NCI-H1417 treated with DMSO at 0.1 percent for 48 hours (cell line): ENCODE results near the gene FBXW10B.
"Not testable (repeated sequence)": the region's sequence is repeated elsewhere in the genome, so short reads cannot be mapped to it uniquely, and the experiment has no call there.

ENCODE experiments used
- DNase-seq: peaks from one replicate; lab custom pipeline; 2025; lab: John Stamatoyannopoulos, UW

Gene FBXW10B, protein sequence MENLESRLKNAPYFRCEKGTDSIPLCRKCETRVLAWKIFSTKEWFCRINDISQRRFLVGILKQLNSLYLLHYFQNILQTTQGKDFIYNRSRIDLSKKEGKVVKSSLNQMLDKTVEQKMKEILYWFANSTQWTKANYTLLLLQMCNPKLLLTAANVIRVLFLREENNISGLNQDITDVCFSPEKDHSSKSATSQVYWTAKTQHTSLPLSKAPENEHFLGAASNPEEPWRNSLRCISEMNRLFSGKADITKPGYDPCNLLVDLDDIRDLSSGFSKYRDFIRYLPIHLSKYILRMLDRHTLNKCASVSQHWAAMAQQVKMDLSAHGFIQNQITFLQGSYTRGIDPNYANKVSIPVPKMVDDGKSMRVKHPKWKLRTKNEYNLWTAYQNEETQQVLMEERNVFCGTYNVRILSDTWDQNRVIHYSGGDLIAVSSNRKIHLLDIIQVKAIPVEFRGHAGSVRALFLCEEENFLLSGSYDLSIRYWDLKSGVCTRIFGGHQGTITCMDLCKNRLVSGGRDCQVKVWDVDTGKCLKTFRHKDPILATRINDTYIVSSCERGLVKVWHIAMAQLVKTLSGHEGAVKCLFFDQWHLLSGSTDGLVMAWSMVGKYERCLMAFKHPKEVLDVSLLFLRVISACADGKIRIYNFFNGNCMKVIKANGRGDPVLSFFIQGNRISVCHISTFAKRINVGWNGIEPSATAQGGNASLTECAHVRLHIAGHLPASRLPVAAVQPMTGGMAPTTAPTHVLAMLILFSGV

GRCh38 chr17:15619331-15620058, at the start of gene FBXW10B:
Gene FBXW10B, minus strand, starts transcription at chr17:15619704. Its CDS starts 192 bp downstream, at chr17:15619512.
- not testable (repeated sequence) for DNase-seq

GRCh38 chr17:15663691-15664090, 44.2 kb upstream of the FBXW10B start:
- no peak for DNase-seq

DNA sequence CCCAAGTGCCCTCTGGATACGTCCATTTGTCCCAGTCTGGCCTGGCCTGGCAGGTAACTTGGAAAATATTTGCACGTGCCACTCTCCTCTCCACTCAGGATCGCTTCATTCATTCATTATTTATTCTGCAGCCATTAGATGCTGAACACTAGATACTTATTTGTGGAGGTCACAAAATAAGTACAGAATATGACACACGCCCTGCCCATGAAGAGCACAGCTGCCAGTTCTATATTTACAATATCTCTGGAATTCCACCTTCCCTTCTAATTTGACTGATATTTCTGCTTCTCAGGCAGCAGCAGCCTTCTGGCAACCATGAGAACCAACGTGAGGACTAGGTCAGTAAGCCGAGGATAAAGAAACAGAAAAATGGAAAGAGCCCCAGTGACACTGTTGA, 43.7 kb upstream of the FBXW10B start:
- no peak for DNase-seq

DNA sequence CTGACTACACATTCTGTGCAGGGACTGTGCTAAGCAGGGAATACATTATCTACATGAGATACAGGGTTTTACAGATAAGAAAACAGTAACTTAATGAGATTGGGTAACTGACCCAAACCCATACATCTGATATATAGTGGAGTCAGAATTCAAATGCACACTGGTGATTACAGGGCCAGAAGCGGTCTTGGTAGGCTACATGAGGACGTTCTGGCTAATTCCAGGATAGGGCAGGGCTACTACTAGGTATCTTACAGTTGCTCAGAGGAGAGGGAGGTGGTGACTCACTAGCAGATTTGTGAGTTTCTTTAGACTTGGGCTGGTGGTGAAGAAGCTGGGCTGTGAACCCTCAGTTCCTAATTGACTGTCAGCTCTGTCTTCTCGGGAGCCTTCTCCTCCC, 43.2 kb upstream of the FBXW10B start:
- DNase-seq = no peak

GRCh38 chr17:15660077-15660476, 40.6 kb upstream of the FBXW10B start:
- no peak for DNase-seq

GRCh38 chr17:15659663-15660062, 40.2 kb upstream of the FBXW10B start:
- no peak for DNase-seq

DNA sequence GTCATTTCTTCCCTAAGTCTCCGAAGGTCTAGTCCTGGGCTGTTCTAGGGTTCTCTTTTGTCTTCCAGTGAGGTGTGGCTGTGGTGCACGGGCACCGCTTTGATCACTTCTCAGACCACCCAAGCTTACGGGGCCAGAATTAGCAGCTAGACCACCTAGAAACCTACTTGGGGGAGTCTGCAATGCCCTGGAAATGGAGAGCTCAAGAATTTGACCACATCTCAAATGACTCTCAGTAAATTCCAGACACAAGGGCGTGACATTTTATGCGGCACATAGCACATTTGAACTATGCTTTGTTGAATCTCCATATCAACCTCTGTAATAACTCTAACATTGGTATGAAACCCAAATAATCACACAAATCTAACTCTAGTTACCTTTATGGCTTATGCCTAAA, 39.7 kb upstream of the FBXW10B start:
- DNase-seq = no peak

GRCh38 chr17:15658296-15658695, 38.8 kb upstream of the FBXW10B start:
- no peak for DNase-seq

DNA sequence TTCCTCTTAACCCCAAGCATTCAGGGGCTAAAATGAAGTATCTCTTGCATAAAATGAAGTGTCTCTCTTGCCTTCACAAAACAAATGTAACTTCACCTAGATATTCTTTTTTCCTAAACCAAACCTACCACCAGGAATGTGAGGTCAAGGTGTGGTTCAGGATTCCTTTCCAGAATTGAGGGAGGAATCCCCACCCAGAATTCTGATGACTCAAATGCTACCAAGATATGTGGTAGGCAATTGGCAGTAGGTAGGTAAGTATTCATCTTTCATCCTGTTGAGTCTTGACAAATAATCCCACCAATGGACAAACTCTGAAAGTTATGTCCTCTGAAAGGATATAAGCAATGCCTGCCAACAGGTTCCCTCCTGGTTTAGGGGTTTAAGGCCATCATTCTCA, 38.4 kb upstream of the FBXW10B start:
- no peak for DNase-seq

- no peak for DNase-seq
These were observed 35.5 kb upstream of the FBXW10B start for GRCh38 chr17:15654886-15655561.

GRCh38 chr17:15654401-15654800, 34.9 kb upstream of the FBXW10B start:
- DNase-seq = not testable (repeated sequence)

DNA sequence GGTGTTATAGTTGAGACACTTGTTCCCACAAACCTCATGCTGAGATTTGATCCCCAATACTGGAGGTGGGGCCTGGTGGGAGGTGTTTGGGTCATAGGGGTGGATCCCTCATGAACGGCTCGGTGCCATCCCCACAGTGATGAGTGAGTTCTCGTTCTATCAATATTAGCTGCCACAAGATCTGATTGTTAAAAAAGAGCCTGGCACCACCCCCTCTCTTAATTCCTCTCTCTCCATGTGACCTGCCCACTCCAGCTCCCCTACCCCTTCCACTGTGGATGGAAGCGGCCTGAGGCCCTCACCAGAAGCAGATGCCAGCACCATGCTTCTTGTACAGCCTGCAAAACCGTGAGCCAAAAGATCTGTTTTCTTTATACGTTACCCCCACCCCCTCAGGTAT, 33.5 kb upstream of the FBXW10B start:
- DNase-seq = no peak

GRCh38 chr17:15651583-15652110, 32.1 kb upstream of the FBXW10B start:
- no peak for DNase-seq

DNA sequence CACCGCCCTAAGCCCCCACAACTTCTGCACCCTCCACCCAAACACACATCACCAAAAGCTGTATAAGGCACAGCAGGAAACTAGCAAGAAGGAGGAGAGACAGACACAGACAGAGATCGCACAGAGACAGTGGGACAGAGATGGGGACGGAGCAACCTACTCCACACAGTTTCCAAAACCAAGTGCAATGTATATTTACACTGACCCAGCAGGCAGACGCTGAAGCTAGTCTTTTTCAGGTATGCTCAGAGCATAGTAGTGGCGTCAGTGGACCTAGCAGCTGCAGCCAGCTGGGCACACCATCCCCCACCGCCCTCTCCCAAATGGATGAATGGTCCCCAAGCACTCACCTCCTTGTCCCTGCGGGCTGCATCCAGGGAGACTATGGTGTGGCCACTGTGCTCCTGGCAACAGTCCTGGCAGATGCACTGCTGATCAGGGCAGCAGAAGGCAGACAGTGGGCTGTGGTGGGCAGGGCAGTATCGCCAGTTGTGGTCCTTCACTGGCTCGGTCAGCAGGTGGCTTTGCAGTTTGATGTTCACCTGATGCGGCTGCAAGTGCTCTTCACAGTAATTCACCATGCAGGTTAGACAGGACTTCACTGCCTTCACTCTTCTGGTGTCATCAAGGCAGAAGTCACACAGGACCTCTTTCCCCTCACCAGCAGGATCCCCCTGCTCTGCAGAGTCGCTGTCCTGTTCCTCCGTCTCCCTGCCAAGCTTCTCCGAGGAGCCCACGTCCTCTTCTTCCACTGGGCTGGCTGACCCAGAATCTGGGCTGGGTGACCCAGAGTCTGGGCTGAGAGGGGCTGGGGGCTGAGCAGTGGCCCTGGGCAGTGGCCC, 31.5 kb upstream of the FBXW10B start:
- DNase-seq = no peak

GRCh38 chr17:15649861-15650421, 30.4 kb upstream of the FBXW10B start:
- no peak for DNase-seq

DNA sequence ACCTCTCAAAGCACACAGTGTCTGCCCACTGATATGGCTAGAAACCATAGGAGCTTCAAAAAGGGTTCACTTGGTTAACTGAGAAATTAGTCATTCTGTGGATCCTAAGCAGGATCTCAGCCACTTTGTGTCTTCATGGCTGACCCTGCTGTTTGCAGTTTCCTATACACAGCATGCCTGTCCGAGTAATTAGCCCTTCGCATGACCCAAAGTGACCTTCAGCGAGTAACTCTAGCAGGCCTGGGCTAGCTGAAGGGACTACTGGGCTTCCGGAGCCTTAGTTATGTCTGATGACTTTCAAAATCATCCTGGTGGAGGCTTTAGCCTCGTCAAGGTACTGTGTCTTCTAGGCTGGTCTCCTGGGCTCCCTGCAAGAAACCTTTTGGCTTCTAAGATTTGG, 28.9 kb upstream of the FBXW10B start:
- no peak for DNase-seq

DNA sequence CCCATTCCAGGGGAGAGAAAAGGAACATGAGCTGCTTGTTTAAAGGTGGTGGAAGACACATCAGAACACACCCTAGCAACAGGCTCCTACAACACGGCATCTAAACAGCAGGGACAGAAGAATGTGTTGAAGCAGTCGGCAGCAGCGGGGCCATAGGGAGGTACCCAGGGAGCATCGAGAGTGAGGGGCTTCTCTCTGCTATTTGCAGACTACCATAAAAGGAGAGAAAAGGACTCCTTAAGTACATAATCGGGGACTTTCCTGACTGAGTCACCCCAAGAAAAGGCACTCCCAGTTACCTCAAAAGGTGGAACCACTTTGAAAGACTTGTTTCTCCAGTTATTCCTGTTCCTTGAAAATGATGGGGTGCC, 26.4 kb upstream of the FBXW10B start:
- not testable (repeated sequence) for DNase-seq

GRCh38 chr17:15645099-15645941, 25.8 kb upstream of the FBXW10B start:
- peak; percentile 1 for DNase-seq

DNA sequence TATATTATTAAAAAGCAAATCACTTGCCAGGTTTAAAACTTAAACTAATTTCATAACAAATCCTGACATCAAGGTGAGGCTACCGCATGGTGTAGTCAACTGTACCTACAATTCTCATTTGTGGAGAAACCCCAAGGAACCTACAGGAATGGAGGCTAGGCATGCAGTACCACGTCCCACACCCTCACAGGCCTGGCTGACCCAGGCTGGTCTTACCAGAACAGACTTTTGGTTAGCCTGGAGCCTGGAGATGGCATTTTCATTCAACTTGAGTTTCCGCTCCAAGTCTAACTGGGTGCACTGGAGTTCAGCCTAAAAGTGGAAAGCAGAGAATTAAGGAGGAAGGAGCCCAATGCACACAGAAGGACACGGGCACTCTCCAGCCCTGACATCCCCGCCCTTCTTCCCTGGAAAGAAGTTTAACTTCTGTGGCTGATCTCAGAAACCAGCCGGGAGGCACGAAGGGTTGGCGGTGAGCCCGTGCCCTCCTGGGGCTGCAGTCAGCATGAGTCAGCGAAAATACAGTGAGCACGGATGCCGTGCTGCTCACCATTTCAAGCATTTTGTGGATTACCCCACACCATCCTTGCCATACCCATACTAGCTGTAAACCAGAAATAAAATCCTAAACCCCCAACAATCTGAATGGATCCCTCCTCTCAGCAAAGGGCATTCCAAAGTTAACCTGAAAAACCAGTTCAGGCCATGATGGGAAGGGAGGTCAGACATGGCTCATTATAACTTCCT, 23.2 kb upstream of the FBXW10B start:
- DNase-seq = not testable (repeated sequence)
